GM19328 (cell line): Measurements from ENCODE around the gene PGAP3.

ENCODE experiments used
- ATAC-seq: cut with Tn5 transposase; IDR thresholded peaks from one replicate; pipeline ENCODE4 v1.9.1; 2021; ENCODE audit warnings: mild to moderate bottlenecking, moderate library complexity; ENCODE audit not compliant: unreplicated experiment

PGAP3 gene

GRCh38 chr17:39697961-39698360, 10.1 kb upstream of the PGAP3 start:
- no peak for ATAC-seq

- ATAC-seq = no peak
Measured at GRCh38 chr17:39696731-39697130, 8.9 kb upstream of the PGAP3 start.

- ATAC-seq = no peak
Measured at GRCh38 chr17:39695089-39695474, 7.2 kb upstream of the PGAP3 start.

GRCh38 chr17:39694593-39694992, 6.7 kb upstream of the PGAP3 start:
- ATAC-seq = no peak

- no peak for ATAC-seq
Measured at GRCh38 chr17:39688945-39689344, 1.1 kb upstream of the PGAP3 start.

- no peak for ATAC-seq
Measured at GRCh38 chr17:39688475-39688835, 598 bp upstream of the PGAP3 start.

- ATAC-seq = no peak
Measured at GRCh38 chr17:39687101-39687545, 734 bp downstream of the PGAP3 start.

- ATAC-seq = no peak
Measured at GRCh38 chr17:39684369-39685192, 3.3 kb downstream of the PGAP3 start.

- no peak for ATAC-seq
Measured at GRCh38 chr17:39683295-39683939, 4.4 kb downstream of the PGAP3 start.

GRCh38 chr17:39679521-39680192, 8.2 kb downstream of the PGAP3 start:
- no peak for ATAC-seq

- no peak for ATAC-seq
Measured at GRCh38 chr17:39678340-39679116, 9.3 kb downstream of the PGAP3 start.

GRCh38 chr17:39677542-39678339, 10.1 kb downstream of the PGAP3 start:
- ATAC-seq = no peak

- no peak for ATAC-seq
Measured at GRCh38 chr17:39677072-39677471, 10.8 kb downstream of the PGAP3 start.

- no peak for ATAC-seq
Measured at GRCh38 chr17:39676198-39676819, 11.5 kb downstream of the PGAP3 start.

- ATAC-seq = no peak
Measured at GRCh38 chr17:39675390-39676082, 12.3 kb downstream of the PGAP3 start.

- ATAC-seq = no peak
Measured at GRCh38 chr17:39674702-39675389, 13.0 kb downstream of the PGAP3 start.

GRCh38 chr17:39674179-39674578, 13.7 kb downstream of the PGAP3 start:
- no peak for ATAC-seq

GRCh38 chr17:39673335-39674081, 14.3 kb downstream of the PGAP3 start:
- no peak for ATAC-seq
